ENCODE results near the gene PRKN.

The PRKN gene

GRCh38 chr6:162512744-162513143 lies 214.8 kb downstream of the PRKN start:
- Mint-ChIP-seq H3K9me3 (no peaks in the 10 kb centered on the region), H3K36me3 (ENCODE audit: low read depth) (no peaks in the 10 kb centered on the region), H3K4me1 (peaks cover 13% of the 10 kb centered on the region), H3K27ac (no peak overlapping the region), H3K27me3 (ENCODE audit: low read depth, poor library complexity) (no peaks in the 10 kb centered on the region), H3K4me3 (no peak overlapping the region)
- DNase-seq: no peak
- TF ChIP-seq, protein P1, sequence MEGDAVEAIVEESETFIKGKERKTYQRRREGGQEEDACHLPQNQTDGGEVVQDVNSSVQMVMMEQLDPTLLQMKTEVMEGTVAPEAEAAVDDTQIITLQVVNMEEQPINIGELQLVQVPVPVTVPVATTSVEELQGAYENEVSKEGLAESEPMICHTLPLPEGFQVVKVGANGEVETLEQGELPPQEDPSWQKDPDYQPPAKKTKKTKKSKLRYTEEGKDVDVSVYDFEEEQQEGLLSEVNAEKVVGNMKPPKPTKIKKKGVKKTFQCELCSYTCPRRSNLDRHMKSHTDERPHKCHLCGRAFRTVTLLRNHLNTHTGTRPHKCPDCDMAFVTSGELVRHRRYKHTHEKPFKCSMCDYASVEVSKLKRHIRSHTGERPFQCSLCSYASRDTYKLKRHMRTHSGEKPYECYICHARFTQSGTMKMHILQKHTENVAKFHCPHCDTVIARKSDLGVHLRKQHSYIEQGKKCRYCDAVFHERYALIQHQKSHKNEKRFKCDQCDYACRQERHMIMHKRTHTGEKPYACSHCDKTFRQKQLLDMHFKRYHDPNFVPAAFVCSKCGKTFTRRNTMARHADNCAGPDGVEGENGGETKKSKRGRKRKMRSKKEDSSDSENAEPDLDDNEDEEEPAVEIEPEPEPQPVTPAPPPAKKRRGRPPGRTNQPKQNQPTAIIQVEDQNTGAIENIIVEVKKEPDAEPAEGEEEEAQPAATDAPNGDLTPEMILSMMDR (IDR thresholded peaks at IDR 0.05): no peak

- TF ChIP-seq, protein P1 (IDR thresholded peaks at IDR 0.05): no peak
- H3K4me3 Mint-ChIP-seq: no peak overlapping the region
Observed at GRCh38 chr6:162497389-162497788, 230.2 kb downstream of the PRKN start.

DNA sequence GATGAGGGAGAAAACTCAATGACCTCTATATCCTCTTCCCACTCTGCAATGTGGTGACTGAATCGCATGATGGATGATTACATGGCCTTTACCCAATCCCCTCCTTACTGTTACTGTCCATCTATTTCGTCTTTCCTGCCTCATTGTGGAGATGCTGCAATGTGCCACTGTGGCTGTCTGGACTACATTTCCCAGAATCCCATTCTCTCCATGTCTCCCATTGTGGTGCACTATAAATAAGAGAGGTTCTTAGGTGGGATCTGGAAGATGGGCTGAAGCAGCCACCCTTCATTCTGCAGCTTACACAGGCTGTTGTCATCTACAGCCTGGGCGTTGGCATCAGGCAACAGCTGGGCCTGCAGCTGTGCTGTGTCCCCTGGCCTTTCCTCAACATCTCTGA lies 233.6 kb downstream of the PRKN start:
- Mint-ChIP-seq H3K27me3 (ENCODE audit: low read depth, poor library complexity) (peaks cover 5% of the 10 kb centered on the region), H3K4me3 (no peak overlapping the region), H3K9me3 (peaks cover 2% of the 10 kb centered on the region), H3K27ac (no peak overlapping the region), H3K36me3 (ENCODE audit: low read depth) (no peaks in the 10 kb centered on the region), H3K4me1 (peaks cover 10% of the 10 kb centered on the region)
- DNase-seq: no peak
- TF ChIP-seq, protein P1 (IDR thresholded peaks at IDR 0.05): no peak

More at GRCh38 chr6:162497389-162497788, 230.2 kb downstream of the PRKN start:
- Mint-ChIP-seq H3K9me3 (no peaks in the 10 kb centered on the region), H3K36me3 (ENCODE audit: low read depth) (no peaks in the 10 kb centered on the region), H3K27me3 (ENCODE audit: low read depth, poor library complexity) (peaks cover 6% of the 10 kb centered on the region), H3K4me1 (no peaks in the 10 kb centered on the region), H3K27ac (no peak overlapping the region)
- no peak for DNase-seq

DNA sequence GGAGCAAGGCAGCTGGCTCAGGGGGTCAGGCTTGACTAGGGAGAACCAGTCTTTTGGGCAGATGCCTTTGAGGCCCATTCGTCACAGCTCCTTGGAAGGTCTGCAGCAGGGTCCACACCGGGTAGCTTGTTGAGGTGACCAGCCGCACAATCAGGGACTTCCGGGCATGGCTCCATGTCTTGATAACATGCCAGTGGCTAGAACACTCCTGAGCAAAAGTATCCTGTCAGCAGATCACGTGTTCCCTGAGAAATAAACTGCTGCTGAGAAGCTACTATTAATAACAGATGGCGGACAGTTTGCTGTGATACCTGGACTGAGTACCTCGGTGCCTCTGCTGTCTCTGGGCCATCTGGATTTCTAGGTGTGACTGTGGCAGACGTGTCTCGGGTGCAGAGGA lies 235.9 kb downstream of the PRKN start:
- Mint-ChIP-seq H3K36me3 (ENCODE audit: low read depth) (peaks cover 6% of the 10 kb centered on the region), H3K9me3 (peaks cover 9% of the 10 kb centered on the region), H3K4me1 (peaks cover 10% of the 10 kb centered on the region), H3K4me3 (no peak overlapping the region), H3K27me3 (ENCODE audit: low read depth, poor library complexity) (peaks cover 4% of the 10 kb centered on the region), H3K27ac (no peak overlapping the region)
- DNase-seq: no peak
- TF ChIP-seq, protein P1 (IDR thresholded peaks at IDR 0.05): no peak

GRCh38 chr6:162489101-162489976 lies 238.2 kb downstream of the PRKN start:
- TF ChIP-seq, protein P1 (IDR thresholded peaks at IDR 0.05): no peak
- DNase-seq: no peak
- Mint-ChIP-seq H3K4me3 (no peak overlapping the region), H3K27ac (no peak overlapping the region), H3K27me3 (ENCODE audit: low read depth, poor library complexity) (peaks cover 4% of the 10 kb centered on the region), H3K4me1 (peaks cover 12% of the 10 kb centered on the region), H3K36me3 (ENCODE audit: low read depth) (peaks cover 6% of the 10 kb centered on the region), H3K9me3 (peaks cover 9% of the 10 kb centered on the region)

DNA sequence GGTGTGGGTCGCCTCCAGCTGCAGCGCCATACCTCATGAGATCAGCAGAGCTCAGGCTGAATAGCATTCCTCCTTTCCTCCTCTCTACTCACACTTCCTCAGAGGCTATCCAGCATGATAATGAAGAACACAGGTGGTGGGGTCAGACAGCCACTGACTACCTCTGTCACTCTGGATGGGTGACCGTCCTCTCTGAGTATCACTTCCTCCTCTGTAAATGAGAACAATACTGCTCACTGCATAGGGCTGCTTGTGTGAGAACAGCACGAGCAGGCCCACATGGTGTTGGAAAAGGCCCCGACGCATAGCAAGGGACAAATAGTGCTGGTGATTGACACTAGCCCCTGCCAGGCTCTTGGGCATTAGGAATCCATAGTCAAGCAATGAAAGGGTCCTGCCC lies 239.1 kb downstream of the PRKN start:
- no peak for DNase-seq
- Mint-ChIP-seq H3K27me3 (ENCODE audit: low read depth, poor library complexity) (peaks cover 3% of the 10 kb centered on the region), H3K9me3 (peaks cover 9% of the 10 kb centered on the region), H3K27ac (no peak overlapping the region), H3K4me1 (peaks cover 15% of the 10 kb centered on the region), H3K36me3 (ENCODE audit: low read depth) (peaks cover 6% of the 10 kb centered on the region), H3K4me3 (no peak overlapping the region)
- TF ChIP-seq, protein P1 (IDR thresholded peaks at IDR 0.05): no peak

All from nephron progenitor cell (in vitro differentiated cells).